GM06990 (cell line): Measurements from ENCODE around the gene ZNF865.

Experiments
- DNase-seq: peaks from one replicate; pipeline ENCODE4 v3.0.0-alpha.2; 2011; ENCODE audit not compliant: insufficient read length; ENCODE audit errors: extremely low read depth
- H3K27me3 ChIP-seq: replicated peaks from 2 replicates; pipeline ENCODE4 v1.6.0; 2011; ENCODE audit warnings: low read length; ENCODE audit not compliant: control insufficient read depth, insufficient read depth
- H3K36me3 ChIP-seq: 2 replicates; pipeline ENCODE4 v1.5.1; 2011; ENCODE audit warnings: low read length; ENCODE audit not compliant: control insufficient read depth, insufficient read depth
- H3K4me3 ChIP-seq: replicated peaks from 2 replicates; pipeline ENCODE4 v1.5.1; 2011; ENCODE audit warnings: low read depth, mild to moderate bottlenecking, control low read depth, low read length
- TF ChIP-seq, protein P1 (sequence below): IDR thresholded peaks from 2 replicates; pipeline ENCODE4 v1.5.1; 2011; ENCODE audit warnings: low read length, control low read depth, mild to moderate bottlenecking, inconsistent platforms; ENCODE audit not compliant: insufficient read depth, poor library complexity, severe bottlenecking

Gene ZNF865

DNA sequence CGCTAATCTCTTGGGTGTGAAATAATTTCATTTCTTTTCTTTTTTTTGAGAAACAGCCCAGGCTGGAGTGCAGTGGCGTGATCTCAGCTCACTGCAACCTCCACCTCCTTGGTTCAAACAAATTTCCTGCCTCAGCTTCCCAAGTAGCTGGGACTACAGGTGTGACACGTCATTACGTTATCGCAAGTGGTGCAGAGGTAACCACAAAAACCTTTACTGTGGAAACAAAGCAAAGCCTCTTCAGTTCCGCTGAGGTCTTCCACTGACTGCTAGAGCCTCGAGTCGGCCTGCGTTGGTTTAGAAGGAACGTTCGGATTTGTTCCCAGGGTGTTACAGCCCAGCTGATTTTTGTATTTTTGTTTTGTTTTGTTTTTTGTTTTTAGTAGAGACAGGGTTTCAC is 20.9 kb downstream of the ZNF865 start:
- Histone ChIP-seq H3K27me3 (no peaks in the 10 kb centered on the region), H3K4me3 (no peak overlapping the region), H3K36me3 (no peaks in the 10 kb centered on the region; the same call in 1 of the 2 replicates)
- no peak for DNase-seq
- TF ChIP-seq, protein P1, sequence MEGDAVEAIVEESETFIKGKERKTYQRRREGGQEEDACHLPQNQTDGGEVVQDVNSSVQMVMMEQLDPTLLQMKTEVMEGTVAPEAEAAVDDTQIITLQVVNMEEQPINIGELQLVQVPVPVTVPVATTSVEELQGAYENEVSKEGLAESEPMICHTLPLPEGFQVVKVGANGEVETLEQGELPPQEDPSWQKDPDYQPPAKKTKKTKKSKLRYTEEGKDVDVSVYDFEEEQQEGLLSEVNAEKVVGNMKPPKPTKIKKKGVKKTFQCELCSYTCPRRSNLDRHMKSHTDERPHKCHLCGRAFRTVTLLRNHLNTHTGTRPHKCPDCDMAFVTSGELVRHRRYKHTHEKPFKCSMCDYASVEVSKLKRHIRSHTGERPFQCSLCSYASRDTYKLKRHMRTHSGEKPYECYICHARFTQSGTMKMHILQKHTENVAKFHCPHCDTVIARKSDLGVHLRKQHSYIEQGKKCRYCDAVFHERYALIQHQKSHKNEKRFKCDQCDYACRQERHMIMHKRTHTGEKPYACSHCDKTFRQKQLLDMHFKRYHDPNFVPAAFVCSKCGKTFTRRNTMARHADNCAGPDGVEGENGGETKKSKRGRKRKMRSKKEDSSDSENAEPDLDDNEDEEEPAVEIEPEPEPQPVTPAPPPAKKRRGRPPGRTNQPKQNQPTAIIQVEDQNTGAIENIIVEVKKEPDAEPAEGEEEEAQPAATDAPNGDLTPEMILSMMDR, result no peak

DNA sequence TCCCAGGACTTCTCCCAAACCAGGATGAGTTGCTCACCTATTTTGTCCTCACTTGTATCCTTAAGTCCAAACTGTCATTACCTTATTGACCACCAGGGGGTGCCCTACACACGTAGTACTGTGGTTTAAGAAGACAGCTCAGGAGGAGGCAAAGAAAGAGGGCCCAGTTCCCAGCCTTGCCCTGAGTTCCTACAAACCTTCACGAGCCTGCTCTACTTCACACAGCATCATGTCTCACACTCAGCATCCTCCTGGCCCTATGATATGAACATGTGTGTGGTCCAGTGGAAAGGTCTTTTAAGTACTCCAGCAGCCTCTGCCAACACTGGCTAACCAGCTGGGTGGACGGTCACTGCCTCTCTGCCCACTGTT is 27.0 kb downstream of the ZNF865 start:
- DNase-seq, result no peak
- no peaks in the 10 kb centered on the region; the same call in 1 of the 2 replicates for H3K36me3 ChIP-seq
- no peak overlapping the region for H3K4me3 ChIP-seq
- TF ChIP-seq, protein P1, result peak; percentile 73
- H3K27me3 ChIP-seq, result no peaks in the 10 kb centered on the region

DNA sequence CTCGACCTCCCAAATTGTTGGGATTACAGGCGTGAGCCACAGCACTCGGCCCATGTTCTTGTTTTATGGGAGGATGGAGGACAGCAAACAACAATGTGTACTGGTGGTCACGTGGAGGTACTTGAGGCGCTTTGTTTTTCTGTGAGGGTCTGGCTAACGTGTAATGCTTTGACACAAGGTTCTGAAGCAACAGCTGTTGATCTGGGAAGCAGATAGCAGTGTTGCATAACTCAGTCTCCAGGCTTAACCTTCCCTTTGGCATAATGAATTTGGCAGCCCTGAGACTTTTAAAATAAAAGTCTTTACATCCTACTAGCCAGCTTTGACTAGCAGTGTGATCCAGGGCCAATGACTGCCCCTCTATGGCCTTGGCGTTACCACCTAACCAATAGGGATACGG is 28.4 kb downstream of the ZNF865 start:
- TF ChIP-seq, protein P1, result no peak
- peak overlapping the region; percentile 99; the same call in 1 of the 2 replicates for H3K4me3 ChIP-seq
- no peaks in the 10 kb centered on the region for H3K27me3 ChIP-seq
- DNase-seq, result no peak
- no peaks in the 10 kb centered on the region; the same call in 1 of the 2 replicates for H3K36me3 ChIP-seq

DNA sequence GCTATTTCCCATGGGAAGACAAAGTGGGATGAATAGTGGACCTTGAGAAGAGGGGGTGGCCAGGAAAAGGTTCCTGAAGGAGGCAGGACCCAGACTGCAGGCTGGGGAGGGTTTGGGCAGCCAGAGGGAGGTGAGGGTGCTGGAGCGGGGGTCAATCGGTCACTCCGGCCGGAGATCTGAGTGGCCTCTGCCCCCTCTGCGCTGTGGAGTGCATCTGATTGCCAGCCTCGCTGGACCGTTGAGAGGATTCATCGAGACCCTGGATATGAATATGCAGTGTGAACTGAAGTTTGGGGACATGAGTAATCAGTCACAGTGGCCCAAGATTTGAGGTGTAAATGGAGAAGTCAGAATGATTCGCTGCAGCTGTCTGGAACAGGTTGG is 29.9 kb downstream of the ZNF865 start:
- Histone ChIP-seq H3K36me3 (no peaks in the 10 kb centered on the region; the same call in 1 of the 2 replicates), H3K4me3 (peak overlapping the region; percentile 99), H3K27me3 (no peaks in the 10 kb centered on the region)
- TF ChIP-seq, protein P1, result no peak
- no peak for DNase-seq

DNA sequence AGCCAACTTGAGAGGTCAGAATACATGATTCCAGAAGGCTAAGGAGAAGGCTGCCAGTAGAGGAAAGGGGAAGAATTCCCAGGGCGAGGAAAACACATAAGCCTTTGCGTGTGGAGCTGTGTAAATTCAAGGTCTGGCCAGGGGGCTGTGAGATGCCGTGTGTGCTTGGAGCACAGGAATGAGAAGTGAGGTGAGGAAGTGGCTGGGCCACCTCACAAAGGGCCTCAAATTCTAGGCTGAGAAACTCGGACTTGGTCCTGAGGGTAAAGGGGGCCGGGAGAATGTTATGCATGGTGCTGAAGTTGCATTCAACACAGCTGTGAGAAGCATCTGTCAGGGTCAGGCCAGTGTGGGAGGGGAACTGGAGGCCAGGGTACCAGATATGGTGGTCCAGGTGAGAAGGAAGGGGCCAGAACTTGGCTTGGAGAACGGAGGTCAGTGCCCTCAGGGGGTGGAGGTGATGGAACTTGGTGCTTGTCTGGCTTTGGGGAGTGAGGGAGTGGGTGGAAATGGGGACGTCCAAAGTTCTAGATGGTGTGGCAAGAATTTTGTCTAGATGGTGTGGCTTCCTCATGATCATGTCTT is 30.5 kb downstream of the ZNF865 start:
- TF ChIP-seq, protein P1, result no peak
- Histone ChIP-seq H3K27me3 (no peaks in the 10 kb centered on the region), H3K4me3 (peak overlapping the region; percentile 99), H3K36me3 (no peaks in the 10 kb centered on the region; the same call in 1 of the 2 replicates)
- no peak for DNase-seq

DNA sequence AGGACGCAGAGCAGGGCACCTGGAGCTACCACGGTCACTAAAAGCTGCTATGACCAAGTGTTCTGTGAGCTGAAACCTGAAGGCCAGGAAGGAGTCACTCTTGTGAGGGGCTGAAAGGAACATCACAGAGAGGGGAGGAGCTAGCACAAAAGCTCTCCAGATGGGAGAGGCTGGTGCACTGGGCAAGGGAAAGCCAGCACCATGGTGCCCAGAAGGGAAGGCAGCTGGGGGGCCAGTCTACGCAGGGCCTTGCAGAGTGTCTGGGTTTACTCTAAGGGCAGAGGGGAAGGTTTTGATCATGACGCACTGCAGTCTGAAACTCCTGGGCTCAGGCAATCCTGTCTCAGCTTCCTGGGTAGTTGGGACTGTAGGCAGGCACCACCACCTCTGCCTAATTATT is 31.3 kb downstream of the ZNF865 start:
- no peak for DNase-seq
- TF ChIP-seq, protein P1, result no peak
- Histone ChIP-seq H3K4me3 (peak overlapping the region; percentile 99), H3K36me3 (no peaks in the 10 kb centered on the region; the same call in 1 of the 2 replicates), H3K27me3 (no peaks in the 10 kb centered on the region)
